Keratinocyte (primary cell): ENCODE results near the gene LYPD6B. TPM values are rescaled to one million over a fixed set of nuclear protein-coding genes. Genes with fewer than 3 reads are reported as not detected.

Source experiments
- DNase-seq: peaks from one replicate; pipeline ENCODE4 v3.0.0-alpha.2; 2011; ENCODE audit warnings: low read depth, missing footprints, low spot score
- FAIRE-seq: peaks from 2 replicates; lab custom pipeline; 2011; peaks lifted over from hg19 to GRCh38; lab: Jason Lieb, UNC
- H2AFZ ChIP-seq: 2 replicates; pipeline ENCODE4 v1.6.0; 2012; ENCODE audit warnings: low read length, control low read depth, inconsistent platforms; ENCODE audit not compliant: control insufficient read depth
- H3K27ac ChIP-seq: 2 replicates; pipeline ENCODE4 v1.5.1; 2011; ENCODE audit warnings: low read length; ENCODE audit not compliant: control insufficient read depth, insufficient read depth
- H3K27me3 ChIP-seq: 3 replicates; pipeline ENCODE4 v1.6.0; 2011; ENCODE audit warnings: low read length; ENCODE audit not compliant: control insufficient read depth, insufficient read depth; ENCODE audit errors: extremely low read depth
- H3K36me3 ChIP-seq, 2 experiments: 2 replicates in 1 of 2; 3 replicates in 1 of 2; pipeline ENCODE4 v1.5.1; 2011; ENCODE audit warnings: low read length in 2 of 2, mild to moderate bottlenecking in 1 of 2; ENCODE audit not compliant: control insufficient read depth in 2 of 2, insufficient read depth in 2 of 2; ENCODE audit errors: extremely low read depth in 1 of 2
- H3K4me1 ChIP-seq: 3 replicates; pipeline ENCODE4 v1.5.1; 2011; ENCODE audit warnings: low read length; ENCODE audit not compliant: control insufficient read depth, insufficient read depth; ENCODE audit errors: extremely low read depth
- H3K4me2 ChIP-seq: 3 replicates; pipeline ENCODE4 v1.6.0; 2011; ENCODE audit warnings: low read depth, low read length; ENCODE audit not compliant: control insufficient read depth, insufficient read depth; ENCODE audit errors: extremely low read depth
- H3K4me3 ChIP-seq, 3 experiments: fragments of 200-600 bp in 1 of 3; sonication (generic) in 1 of 3; 2 replicates in 2 of 3; 3 replicates in 1 of 3; pipeline ENCODE4 v1.5.1; 2011 to 2016; ENCODE audit warnings: low read length in 3 of 3, mild to moderate bottlenecking in 3 of 3, control low read depth in 2 of 3, inconsistent platforms in 1 of 3, low read depth in 1 of 3, mixed read lengths in 1 of 3, mixed run types in 1 of 3, moderate library complexity in 1 of 3; ENCODE audit not compliant: control insufficient read depth in 2 of 3, insufficient read depth in 2 of 3; ENCODE audit errors: extremely low read depth in 1 of 3
- H3K79me2 ChIP-seq: 2 replicates; pipeline ENCODE4 v1.6.0; 2012; ENCODE audit warnings: low read length; ENCODE audit not compliant: control insufficient read depth, insufficient read depth
- H3K9ac ChIP-seq: 3 replicates; pipeline ENCODE4 v1.6.0; 2011; ENCODE audit warnings: low read length; ENCODE audit not compliant: control insufficient read depth, insufficient read depth; ENCODE audit errors: extremely low read depth
- H3K9me1 ChIP-seq: 3 replicates; pipeline ENCODE4 v1.6.0; 2011; ENCODE audit warnings: low read length; ENCODE audit not compliant: control insufficient read depth, insufficient read depth; ENCODE audit errors: extremely low read depth
- H3K9me3 ChIP-seq: 2 replicates; pipeline ENCODE4 v1.5.1; 2012; ENCODE audit warnings: low read depth, low read length; ENCODE audit not compliant: control insufficient read depth
- H4K20me1 ChIP-seq: 3 replicates; pipeline ENCODE4 v1.6.0; 2011; ENCODE audit warnings: low read length; ENCODE audit not compliant: control insufficient read depth, insufficient read depth; ENCODE audit errors: extremely low read depth
- CTCF ChIP-seq, 3 experiments: IDR thresholded peaks in 1 of 3; conservative IDR thresholded peaks in 1 of 3; optimal IDR thresholded peaks in 1 of 3; 2 replicates in 2 of 3; 3 replicates in 1 of 3; pipeline versions ENCODE3 to v1.5.1; 2011; ENCODE audit warnings: low read length in 3 of 3, mild to moderate bottlenecking in 3 of 3, moderate library complexity in 2 of 3, control low read depth in 1 of 3, inconsistent platforms in 1 of 3; ENCODE audit not compliant: insufficient read depth in 2 of 3; ENCODE audit errors: extremely low read depth in 1 of 3
- EZH2 ChIP-seq: IDR thresholded peaks from one replicate; pipeline ENCODE4 v1.6.1; 2012; ENCODE audit warnings: inconsistent platforms, mild to moderate bottlenecking, low read length, moderate library complexity
- dilution Hi-C: fragments of 300-500 bp; cut with MboI; formaldehyde crosslinking; loops from one replicate; pipeline ENCODE4 v1.7.0; 2020; ENCODE audit warnings: low sequenced_read_pairs; ENCODE audit not compliant: extremely low pct_ligation_motif_present
- polyA plus RNA-seq, 5 experiments: library from polyadenylated mRNA; depleted of rRNA in 3 of 5; stranded (reverse) in 3 of 5; stranded (forward) in 1 of 5; unstranded in 1 of 5; fragments of >200 nt; gene quantifications; 1 replicate in 1 of 5; 2 replicates in 3 of 5; 3 replicates in 1 of 5; pipeline versions ENCODE4 v1.2.1 to v1.2.3, GENCODE V29; 2011 to 2012; ENCODE audit warnings: missing spikeins in 2 of 5, low read depth in 1 of 5, low replicate concordance in 1 of 5

The LYPD6B gene
- polyA plus RNA-seq, 1 donor (not counting 4 experiments of a cell fraction or from before 2014, with no cell fraction given) = 24.7 TPM

GRCh38 chr2:149221898-149222297 is 183.4 kb downstream of the LYPD6B start:
- H4K20me1 ChIP-seq = no peaks in the 10 kb centered on the region
- H3K79me2 ChIP-seq = no peaks in the 10 kb centered on the region
- H3K27me3 ChIP-seq = no peaks in the 10 kb centered on the region
- no peaks in the 10 kb centered on the region for H3K9me1 ChIP-seq
- no peaks in the 10 kb centered on the region for H3K9me3 ChIP-seq
- DNase-seq = no peak
- TF ChIP-seq CTCF (optimal IDR thresholded peaks at IDR 0.05 in 1 of 3, IDR thresholded peaks at IDR 0.05 in 1 of 3, conservative IDR thresholded peaks at IDR 0.05 in 1 of 3; ENCODE audit: extremely low read depth in 1 of 3, insufficient read depth in 2 of 3, low read length in 3 of 3) (no peak), EZH2 (no peak)
- H3K4me1 ChIP-seq = no peaks in the 10 kb centered on the region
- H3K36me3 ChIP-seq = no peaks in the 10 kb centered on the region
- H3K4me3 ChIP-seq = no peak overlapping the region
- dilution Hi-C loops = no loop called here
- H3K4me2 ChIP-seq = peak overlapping the region; percentile 2
- H3K27ac ChIP-seq = no peak overlapping the region
- H2AFZ ChIP-seq = no peak overlapping the region
- H3K9ac ChIP-seq = no peak overlapping the region
- FAIRE-seq = no peak

- Histone ChIP-seq H3K9me1 (no peaks in the 10 kb centered on the region), H3K9me3 (no peaks in the 10 kb centered on the region), H3K4me3 (no peak overlapping the region), H3K27ac (no peak overlapping the region), H4K20me1 (no peaks in the 10 kb centered on the region), H3K9ac (no peak overlapping the region), H3K4me2 (no peak overlapping the region), H3K79me2 (no peaks in the 10 kb centered on the region), H3K27me3 (no peaks in the 10 kb centered on the region), H2AFZ (no peak overlapping the region), H3K36me3 (no peaks in the 10 kb centered on the region), H3K4me1 (no peaks in the 10 kb centered on the region)
- DNase-seq (no peak), FAIRE-seq (no peak)
- TF ChIP-seq CTCF (optimal IDR thresholded peaks at IDR 0.05 in 1 of 3, IDR thresholded peaks at IDR 0.05 in 1 of 3, conservative IDR thresholded peaks at IDR 0.05 in 1 of 3; ENCODE audit: extremely low read depth in 1 of 3, insufficient read depth in 2 of 3, low read length in 3 of 3) (no peak), EZH2 (no peak)
- dilution Hi-C loops = no loop called here
Observed at GRCh38 chr2:149223472-149224095, 185.1 kb downstream of the LYPD6B start.
